K562 (cell line): Measurements from ENCODE around the gene MAP1LC3B2. TPM values are rescaled to one million over a fixed set of nuclear protein-coding genes. Genes with fewer than 3 reads are reported as not detected.

ENCODE experiments used
- ATAC-seq: fragments of 200-7000 bp; cut with Tn5 transposase; 3 replicates; pipeline ENCODE4 v1.9.1; 2020; ENCODE audit warnings: moderate library complexity
- BruUV-seq: library from RNA; stranded (reverse); fragments of 400-500 nt; replicated peaks from 2 replicates; lab custom pipeline; 2021; lab: Mats Ljungman, UMichigan
- CTCF ChIA-PET: fragments of 300-600 bp; formaldehyde crosslinking; extraction: SDS; loops from one replicate; lab custom pipeline; 2021; ENCODE audit warnings: low intra/inter-chr PET ratio; lab: Yijun Ruan, JAX
- POLR2A ChIA-PET: fragments of 300-600, 350-650 bp; sonication (Branson Sonifier 250); formaldehyde crosslinking; extraction: SDS; loops from one replicate; lab custom pipeline; 2021; ENCODE audit warnings: antibody characterized with exemption, inconsistent platforms; lab: Yijun Ruan, JAX
- DNase-seq, 4 experiments: peaks; one replicate each; pipeline versions ENCODE4 v3.0.0 to v3.0.0-alpha.2; 2011 to 2018; ENCODE audit warnings: low spot score in 3 of 4, mixed read lengths in 3 of 4; ENCODE audit errors: extremely low read depth in 1 of 4
- FAIRE-seq: peaks from 2 replicates; lab custom pipeline; 2011; peaks lifted over from hg19 to GRCh38; lab: Jason Lieb, UNC
- H2AFZ ChIP-seq: 2 replicates; pipeline ENCODE4 v1.6.0; 2011; ENCODE audit warnings: low read depth, low read length, control low read depth, inconsistent platforms
- H3K27ac ChIP-seq: fragments of 200-600 bp; 3 replicates; pipeline ENCODE4 v1.8.0; 2011; ENCODE audit warnings: low read depth, mild to moderate bottlenecking, control low read depth, inconsistent platforms, low read length, moderate library complexity, mixed read lengths; ENCODE audit errors: extremely low read depth
- H3K27me3 ChIP-seq, 2 experiments: fragments of 300-600 bp in 1 of 2; 2 replicates in 1 of 2; 3 replicates in 1 of 2; pipeline versions ENCODE4 v1.6.0 to v1.8.0; 2011; ENCODE audit warnings: inconsistent platforms in 2 of 2, low read length in 2 of 2, mild to moderate bottlenecking in 1 of 2, mixed read lengths in 1 of 2, moderate library complexity in 1 of 2; ENCODE audit not compliant: control insufficient read depth in 2 of 2, insufficient read depth in 2 of 2
- H3K36me3 ChIP-seq: fragments of 300-600 bp; 3 replicates; pipeline ENCODE4 v1.8.0; 2011; ENCODE audit warnings: mild to moderate bottlenecking, low read length, inconsistent platforms; ENCODE audit not compliant: control insufficient read depth, insufficient read depth
- H3K4me1 ChIP-seq, 2 experiments: fragments of 200-600 bp in 1 of 2; replicated peaks in 1 of 2; 2 replicates in 1 of 2; 3 replicates in 1 of 2; pipeline versions ENCODE4 v1.5.1 to v1.8.0; 2011; ENCODE audit warnings: inconsistent platforms in 2 of 2, low read length in 2 of 2, mild to moderate bottlenecking in 1 of 2, mixed read lengths in 1 of 2, moderate library complexity in 1 of 2; ENCODE audit not compliant: control insufficient read depth in 2 of 2, insufficient read depth in 2 of 2
- H3K4me2 ChIP-seq: 2 replicates; pipeline ENCODE4 v1.6.1; 2011; ENCODE audit warnings: low read length, control low read depth, inconsistent platforms, mixed read lengths; ENCODE audit not compliant: insufficient read depth
- H3K4me3 ChIP-seq: fragments of 200-600 bp; sonication (generic), shearing (Covaris generic); 2 replicates; pipeline ENCODE4 v1.5.1; 2016; ENCODE audit warnings: control low read depth, inconsistent platforms
- H3K79me2 ChIP-seq: fragments of 200-600 bp; 3 replicates; pipeline ENCODE4 v1.8.0; 2011; ENCODE audit warnings: low read length, inconsistent platforms; ENCODE audit not compliant: control insufficient read depth, insufficient read depth
- H3K9ac ChIP-seq, 2 experiments: 2 replicates each; pipeline versions ENCODE4 v1.6.0 to v1.6.1; 2011; ENCODE audit warnings: low read depth in 2 of 2, low read length in 2 of 2, control low read depth in 1 of 2, inconsistent platforms in 1 of 2, mild to moderate bottlenecking in 1 of 2, mixed read lengths in 1 of 2; ENCODE audit not compliant: insufficient read depth in 1 of 2
- H3K9me1 ChIP-seq: one replicate; pipeline ENCODE4 v1.6.0; 2011; ENCODE audit warnings: inconsistent platforms, mild to moderate bottlenecking, low read length, moderate library complexity; ENCODE audit not compliant: control insufficient read depth, insufficient read depth
- H3K9me3 ChIP-seq: replicated peaks from 2 replicates; pipeline ENCODE4 v1.5.1; 2011; ENCODE audit warnings: low read depth, low read length, inconsistent platforms; ENCODE audit not compliant: control insufficient read depth, insufficient read depth
- H4K20me1 ChIP-seq: replicated peaks from 2 replicates; pipeline ENCODE4 v1.6.1; 2011; ENCODE audit warnings: low read length, inconsistent platforms, mixed read lengths; ENCODE audit not compliant: control insufficient read depth, insufficient read depth
- NR4A1 ChIP-seq, 2 experiments: fragments of 250-450 bp in 1 of 2; fragments of 450-650 bp in 1 of 2; sonication (Bioruptor Pico) in 1 of 2; IDR thresholded peaks; 2 replicates each; pipeline versions ENCODE4 v1.4.0 to v1.6.1; 2016 to 2020; ENCODE audit warnings: mild to moderate bottlenecking in 2 of 2, missing compliant biosample characterization in 1 of 2, missing genetic modification characterization in 1 of 2, moderate library complexity in 1 of 2
- YY1 ChIP-seq, 3 experiments: IDR thresholded peaks; 2 replicates each; pipeline ENCODE4 v1.6.1; 2011; ENCODE audit warnings: low read length in 2 of 3, mild to moderate bottlenecking in 2 of 3, moderate library complexity in 2 of 3, borderline replicate concordance in 1 of 3, control low read depth in 1 of 3, low read depth in 1 of 3; ENCODE audit not compliant: insufficient read depth in 3 of 3, insufficient replicate concordance in 2 of 3, control insufficient read depth in 1 of 3, insufficient read length in 1 of 3; ENCODE audit errors: extremely low read depth in 1 of 3
- WGBS: fragments of 100-300 bp; shearing (Covaris generic); methylation state at CpG from one replicate; pipeline ENCODE4 v1.1.6; 2016; ENCODE audit warnings: low coverage, mixed read lengths; ENCODE audit not compliant: insufficient coverage; ENCODE audit errors: missing lambda C conversion rate; 5-methylcytosine and 5-hydroxymethylcytosine counted together
- in situ Hi-C: fragments of 300-500 bp; cut with MboI; formaldehyde crosslinking; loops from 4 replicates; pipeline ENCODE4 v1.15.0; 2018; ENCODE audit warnings: inconsistent platforms, mixed read lengths
- intact Hi-C: fragments of 100-400 bp; cut with micrococcal nuclease; formaldehyde crosslinking; loops from 2 replicates; pipeline ENCODE4 v1.14.2; 2022
- polyA plus RNA-seq, 8 experiments: library from polyadenylated mRNA; depleted of rRNA in 4 of 8; stranded (reverse) in 5 of 8; unstranded in 3 of 8; fragments of >200 nt; fragmentation: Nextera tagmentation in 2 of 8; fragmentation: Illumina TruSeq in 1 of 8; extraction: Ambion mirVana in 2 of 8; extraction: Trizol in 1 of 8; gene quantifications; 2 replicates each; pipeline versions ENCODE4 v1.2.1 to v1.2.3, GENCODE V29; 2011 to 2014; ENCODE audit warnings: inconsistent platforms in 1 of 8, missing spikeins in 1 of 8
- total RNA-seq, 7 experiments: library from RNA; depleted of rRNA in 6 of 7; stranded (reverse); fragments of >200 nt in 6 of 7; fragmentation: Illumina TruSeq in 2 of 7; extraction: Trizol in 2 of 7; gene quantifications; 2 replicates each; pipeline versions ENCODE4 v1.2.1 to v1.2.3, GENCODE V29; 2011 to 2021; ENCODE audit warnings: low replicate concordance in 1 of 7

The MAP1LC3B2 gene
- total and polyA plus RNA-seq, 9 of the 15 experiments (the other 6 are each of a cell fraction or from before 2014, with no cell fraction given) = 0.53 to 2.8 (median 0.76) TPM; not detected in 2

GRCh38 chr12:116537101-116537904, 21.9 kb upstream of the MAP1LC3B2 start:
- Histone ChIP-seq H3K36me3 (no peaks in the 10 kb centered on the region), H3K9me3 (no peaks in the 10 kb centered on the region), H3K4me2 (no peak overlapping the region), H2AFZ (peak overlapping the region; percentile 4; the same call in 1 of the 2 replicates), H3K4me3 (no peak overlapping the region), H4K20me1 (no peaks in the 10 kb centered on the region), H3K27me3 (no peaks in the 10 kb centered on the region), H3K79me2 (no peaks in the 10 kb centered on the region; the same call in 2 of the 3 replicates), H3K4me1 (peaks cover 21 to 32% of the 10 kb centered on the region in 2 experiments), H3K9me1 (no peaks in the 10 kb centered on the region), H3K9ac (peak overlapping the region in 1 of 2 experiments; percentile 38; a peak in 1 of 4 replicates), H3K27ac (no peak overlapping the region)
- ATAC-seq (no peak), DNase-seq (no peak), FAIRE-seq (no peak)
- no peak for TF ChIP-seq NR4A1 (CRISPR knock-in tag; IDR thresholded peaks at IDR 0.05)
- TF ChIP-seq NR4A1 (tag; IDR thresholded peaks at IDR 0.05) = no peak
- peak in 1 of 3 experiments; percentile 13 for TF ChIP-seq YY1 (IDR thresholded peaks at IDR 0.05; ENCODE audit: borderline replicate concordance in 1 of 3, control insufficient read depth in 1 of 3, extremely low read depth in 1 of 3, insufficient read depth in 3 of 3, insufficient read length in 1 of 3, insufficient replicate concordance in 2 of 3, low read depth in 1 of 3, low read length in 2 of 3)
- BruUV-seq = no TSS peak
- ChIA-PET CTCF (no interaction called here), POLR2A (interaction anchor here (1.3 kb wide), 1 partner anchor 22 kb away, joined by 4 read pairs; the partner anchor contains the start of gene MAP1LC3B2)
- in situ Hi-C loops = no loop called here
- 76% methylated on average over 15 of the region's 15 CpGs for WGBS
- intact Hi-C loops = no loop called here
